Putamen (tissue), 1 donor: ENCODE measurements around the gene FCHSD1.

Source experiments
- DNase-seq: peaks from one replicate; pipeline ENCODE4 v3.0.0-alpha.2; 2016; ENCODE audit warnings: low spot score

The FCHSD1 gene

DNA sequence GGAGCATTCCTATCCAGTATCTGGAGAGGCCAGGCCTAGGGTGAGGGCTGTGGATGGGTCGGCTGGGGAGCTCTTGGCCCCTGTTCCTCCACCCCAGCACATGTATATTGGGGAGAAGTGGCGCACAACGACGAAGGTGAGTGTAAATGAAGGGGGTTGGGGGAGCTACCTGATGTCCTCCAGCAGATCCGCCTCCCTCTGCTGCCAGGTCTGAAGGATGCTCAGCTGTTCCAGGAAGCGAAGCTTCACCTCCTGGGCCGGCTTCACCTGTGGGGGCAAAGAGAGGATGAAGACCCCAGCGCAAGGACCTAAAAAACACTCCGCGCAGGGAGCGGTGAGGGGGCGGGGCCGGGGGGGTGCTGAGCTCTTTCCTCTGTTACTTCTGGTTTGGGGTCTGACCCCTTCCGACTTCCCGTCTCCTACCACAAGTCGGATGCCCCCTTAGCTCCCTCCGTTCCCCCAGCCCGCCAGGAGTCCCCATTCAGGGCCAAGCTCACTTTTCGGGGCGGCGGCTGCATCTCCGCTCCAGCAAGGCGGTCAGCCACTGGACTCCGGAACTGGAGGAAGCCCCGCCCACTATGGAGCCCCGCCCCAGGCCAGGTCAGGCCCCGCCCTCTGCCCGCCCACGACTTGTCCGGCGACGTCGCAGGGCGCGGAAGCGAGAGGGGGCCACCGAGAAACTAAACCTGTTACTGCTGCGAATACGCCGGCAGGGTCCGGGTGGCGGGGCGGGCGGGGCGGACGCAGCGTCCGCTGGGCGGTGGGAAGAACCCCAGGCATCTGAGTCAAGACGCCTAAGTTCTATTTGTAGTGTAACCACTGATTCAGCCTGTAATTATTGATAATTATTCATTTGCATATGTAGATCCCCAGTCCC lies at the start of gene FCHSD1:
Gene FCHSD1 (minus strand): TSS at position 568 of the 877 bp plus-strand sequence. CDS start 50 bp downstream, at position 518.
- DNase-seq: peak; percentile 70

DNA sequence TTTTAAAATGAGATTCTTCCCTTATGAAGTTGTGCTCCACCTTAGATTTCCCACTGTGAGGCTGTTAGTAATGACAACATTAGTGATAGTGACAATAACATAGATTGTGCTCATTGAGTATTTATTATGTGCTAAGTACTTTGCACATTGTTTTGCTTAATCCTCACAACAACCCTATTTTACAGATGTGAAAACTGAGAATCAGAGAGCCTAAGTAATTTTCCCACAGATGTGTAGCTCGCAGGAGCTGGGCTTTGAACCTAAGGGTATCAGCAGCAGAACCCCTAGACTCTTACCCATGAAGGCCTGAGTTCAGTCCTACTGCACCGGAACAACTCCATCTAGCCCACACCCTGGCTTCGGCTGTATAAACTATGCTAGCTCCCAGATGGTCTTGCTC lies 46.4 kb upstream of the FCHSD1 start:
- DNase-seq: no peak

DNA sequence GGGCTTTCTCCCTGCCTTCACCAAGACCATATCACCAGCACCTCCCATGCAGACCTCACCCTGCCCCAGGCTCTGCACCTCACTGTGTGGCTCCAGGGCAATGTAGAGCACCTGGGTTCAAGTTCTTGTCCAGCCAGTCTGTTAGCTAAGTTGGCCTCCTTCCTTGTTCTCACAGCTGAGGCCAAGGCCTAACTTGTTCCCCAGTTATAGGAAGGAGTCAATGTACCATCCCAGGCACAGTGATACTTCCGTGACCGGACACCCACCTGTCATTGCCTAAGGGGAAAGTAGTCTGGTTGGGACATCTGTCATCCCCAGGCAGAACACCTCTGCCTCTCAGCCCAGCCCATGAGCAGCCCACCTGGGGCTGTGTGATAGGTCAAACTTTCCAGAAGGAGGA lies 45.2 kb upstream of the FCHSD1 start:
- DNase-seq: no peak

DNA sequence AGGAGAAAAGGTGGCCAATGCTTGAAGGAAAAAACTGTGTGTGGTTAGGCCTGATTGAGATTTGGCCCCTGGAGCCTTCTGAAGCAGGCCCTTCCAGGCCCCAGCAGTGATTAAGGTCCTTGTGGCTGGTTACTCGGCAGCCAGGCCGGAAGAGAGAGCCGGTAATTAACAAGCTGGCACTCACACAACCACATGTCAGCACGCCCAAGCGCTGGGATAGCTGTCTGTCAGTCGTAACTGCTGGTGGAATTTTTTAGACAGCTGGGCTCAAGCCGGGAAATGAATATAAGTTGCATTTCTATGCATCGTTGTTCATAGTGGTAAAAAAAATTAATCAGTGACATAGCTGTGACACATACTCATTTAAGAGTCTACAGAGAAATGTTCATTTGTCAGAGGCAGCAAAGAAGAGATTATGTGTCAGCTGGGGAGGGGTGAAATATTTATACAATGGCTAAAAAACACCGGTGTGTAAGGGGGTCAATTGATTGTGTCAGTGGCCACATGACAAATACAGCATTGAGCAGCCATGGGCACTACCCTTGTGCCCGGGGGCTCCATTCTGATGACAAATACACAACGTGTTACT lies 44.5 kb upstream of the FCHSD1 start:
- DNase-seq: no peak

DNA sequence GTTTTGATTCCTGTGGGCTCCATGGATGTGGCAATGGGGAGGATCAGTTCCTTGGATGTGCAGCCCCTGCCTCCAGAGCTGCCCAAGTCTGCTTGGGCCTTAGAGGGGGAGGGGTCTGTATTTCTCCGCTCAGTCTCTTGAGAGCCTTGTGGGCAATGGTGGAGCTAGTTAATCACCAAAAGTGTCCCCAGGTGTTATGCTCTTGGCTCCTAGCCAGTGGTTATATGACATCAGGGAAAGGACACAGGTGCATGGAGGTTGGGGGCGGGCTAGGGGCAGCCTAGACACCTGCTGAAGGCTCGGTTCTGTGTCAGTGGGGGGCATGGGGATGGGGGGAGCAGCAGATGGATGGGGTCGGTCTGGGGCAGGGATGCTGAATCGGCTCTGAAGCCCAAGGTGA lies 43.3 kb upstream of the FCHSD1 start:
- no peak for DNase-seq

DNA sequence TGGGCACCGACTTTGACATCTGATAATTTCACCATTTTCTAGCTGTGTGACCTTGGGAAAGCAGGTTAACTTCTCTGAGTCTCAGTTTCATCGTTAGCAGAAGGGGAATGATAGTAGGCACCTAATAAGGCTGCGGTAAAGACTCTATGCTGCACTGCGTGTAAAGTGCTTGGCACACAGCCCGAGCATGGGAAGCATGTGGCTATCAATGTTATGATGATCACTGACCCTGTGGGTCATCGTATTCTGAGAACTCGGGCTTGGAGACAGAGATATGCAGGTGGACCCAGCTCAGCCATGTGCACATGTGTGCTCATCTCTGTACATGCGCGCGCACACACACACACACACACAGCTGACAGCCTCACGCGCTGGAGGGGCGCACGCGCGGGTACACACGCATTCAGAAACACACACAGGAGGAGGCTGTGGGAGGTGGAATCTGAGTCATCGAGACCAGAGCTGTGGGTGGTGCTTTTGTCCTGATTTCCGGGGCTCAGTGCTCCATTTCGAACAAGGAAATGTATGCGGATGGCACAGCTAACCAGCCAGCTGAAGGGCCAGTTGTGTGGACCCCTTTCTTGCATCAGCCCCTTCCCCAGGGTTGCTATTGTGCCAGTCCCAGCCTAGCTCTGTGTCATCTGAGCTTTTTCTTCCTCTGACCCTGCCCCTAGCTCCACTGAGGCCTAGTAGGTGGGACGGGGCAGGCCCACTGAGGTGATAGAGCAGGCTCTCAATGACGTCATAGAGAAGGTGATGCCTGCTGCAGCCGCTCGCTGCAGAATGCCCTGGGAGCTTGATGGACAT lies 41.9 kb upstream of the FCHSD1 start:
- peak; percentile 83 for DNase-seq

DNA sequence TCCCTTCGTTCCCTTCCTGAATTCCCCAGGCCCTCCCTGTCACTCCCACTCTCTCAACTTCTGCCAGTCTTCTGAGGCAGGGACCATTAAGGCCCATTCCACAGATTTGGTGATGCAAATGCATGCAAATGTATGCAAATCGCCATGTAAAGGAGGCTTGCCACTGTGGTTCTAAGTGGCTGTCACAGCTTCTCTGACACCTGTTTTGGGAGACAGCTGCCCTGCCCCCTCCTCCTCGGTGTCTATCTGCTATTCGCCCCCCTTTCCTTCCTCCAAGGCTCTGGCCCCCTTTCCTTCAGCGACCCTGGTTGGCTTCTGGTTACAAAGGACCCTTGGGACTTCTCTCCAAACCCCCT lies 41.3 kb upstream of the FCHSD1 start:
- no peak for DNase-seq

DNA sequence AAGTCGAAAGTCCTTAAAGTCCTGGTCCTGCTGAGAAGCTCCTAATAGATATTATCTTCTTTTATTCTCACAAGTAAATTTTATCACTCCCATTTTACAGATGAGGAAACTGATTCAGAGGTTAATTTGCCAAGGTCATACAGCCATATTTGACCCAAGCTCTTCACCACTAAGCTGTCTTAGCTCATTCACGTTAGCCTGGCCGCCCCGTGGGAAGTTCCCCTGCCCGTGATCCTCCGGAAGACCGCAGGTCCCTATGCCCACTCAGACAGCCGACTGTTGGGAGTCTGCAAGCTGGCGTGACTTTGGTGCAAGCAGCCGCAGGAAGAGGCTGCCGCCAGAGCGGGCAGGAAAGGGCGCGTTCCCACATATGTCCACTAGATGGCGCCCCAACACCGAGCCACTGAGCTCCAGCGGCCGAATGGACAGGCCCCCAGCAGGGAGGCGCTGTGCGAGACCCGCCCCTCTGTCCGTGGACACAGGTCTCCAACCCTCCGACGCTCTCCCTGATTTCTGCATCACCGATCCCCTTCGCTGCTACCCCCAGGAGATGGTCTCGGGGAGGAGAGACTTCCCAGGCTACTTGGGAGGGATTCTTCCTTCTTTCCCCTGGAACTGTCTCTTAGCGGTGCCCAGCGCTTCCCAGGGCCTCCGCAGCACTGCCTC lies 40.8 kb upstream of the FCHSD1 start:
- DNase-seq: peak; percentile 78

DNA sequence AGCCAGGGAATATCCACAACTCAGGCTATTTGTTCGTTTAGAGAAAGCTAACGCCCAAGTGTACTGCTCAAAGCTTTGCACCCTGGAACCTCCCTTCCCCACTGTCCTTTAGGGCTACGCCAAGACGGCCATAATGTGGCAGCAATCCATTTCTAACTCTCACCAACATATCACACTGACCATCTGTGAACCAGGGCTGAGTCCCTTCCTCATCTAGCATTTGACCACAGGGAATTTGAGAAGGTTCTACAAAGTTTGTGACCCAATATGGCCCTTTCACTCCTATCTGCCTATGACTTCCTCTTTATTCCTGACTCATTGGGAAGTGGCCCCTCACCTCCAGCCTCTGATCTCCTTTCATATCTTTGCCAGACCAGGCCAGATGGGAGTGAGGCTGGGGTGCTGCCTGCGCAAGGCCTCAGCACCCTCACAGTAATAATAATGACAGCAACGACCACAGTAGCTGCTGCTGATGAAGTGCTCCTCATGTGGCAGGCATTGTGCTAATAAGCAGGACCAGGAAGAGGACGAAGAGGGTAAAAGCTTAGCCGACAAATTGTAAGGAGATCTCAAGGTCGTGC lies 40.2 kb upstream of the FCHSD1 start:
- no peak for DNase-seq

DNA sequence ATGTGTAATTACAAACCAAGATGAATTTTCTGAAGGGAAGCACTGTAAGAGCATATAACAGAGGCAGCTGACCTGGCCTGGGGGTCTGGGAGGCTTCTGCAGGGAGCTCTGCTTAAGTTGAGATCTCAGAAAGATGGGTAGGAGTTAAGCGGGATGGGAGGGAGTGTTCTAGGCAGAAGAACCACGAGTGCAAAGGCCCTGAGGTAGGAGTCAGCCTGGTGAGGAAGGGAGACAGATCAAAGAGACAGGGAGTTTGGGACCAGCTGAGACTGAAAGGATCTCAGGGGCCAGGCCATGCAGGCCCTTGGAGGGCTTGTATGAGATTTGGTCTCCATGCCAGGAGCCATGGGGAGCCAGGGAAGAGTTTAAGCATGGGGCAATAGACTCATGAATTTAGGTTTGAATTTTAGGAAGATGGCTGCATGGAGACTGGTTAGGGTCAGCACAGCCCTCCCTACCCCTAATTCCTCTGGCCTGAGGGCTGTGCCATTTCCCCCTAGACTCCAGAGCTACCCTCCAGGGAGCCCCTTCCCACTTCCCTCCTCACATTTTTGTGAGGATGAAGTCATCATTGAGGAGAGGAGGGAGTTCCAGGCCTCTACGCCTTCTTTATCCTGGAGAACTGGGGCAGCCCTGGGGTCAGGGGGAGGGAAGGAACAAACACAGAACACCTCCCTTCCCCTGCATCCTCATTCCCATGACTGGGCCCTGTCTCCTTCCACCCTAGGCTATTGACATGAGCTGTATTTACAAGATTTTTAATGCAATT lies 35.6 kb upstream of the FCHSD1 start:
- DNase-seq: no peak

DNA sequence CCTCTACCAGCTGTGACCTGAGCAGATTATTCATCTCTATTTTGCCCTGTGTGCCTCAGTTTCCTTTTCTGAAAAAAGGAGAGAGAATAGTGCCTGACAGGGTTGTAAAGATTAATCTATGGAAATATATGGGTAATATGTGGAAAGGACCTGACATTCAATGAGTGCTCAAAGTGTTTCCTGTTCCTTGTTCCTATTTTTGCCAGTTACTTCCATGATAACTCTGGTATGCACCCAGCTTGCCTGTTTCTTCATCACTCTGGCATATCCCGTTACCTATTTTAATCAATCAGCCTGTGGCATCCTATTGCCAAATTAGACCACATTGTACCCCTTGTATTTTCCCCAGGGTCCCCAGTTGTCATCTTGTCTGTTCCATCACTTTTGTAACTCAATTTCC lies 34.4 kb upstream of the FCHSD1 start:
- DNase-seq: no peak

DNA sequence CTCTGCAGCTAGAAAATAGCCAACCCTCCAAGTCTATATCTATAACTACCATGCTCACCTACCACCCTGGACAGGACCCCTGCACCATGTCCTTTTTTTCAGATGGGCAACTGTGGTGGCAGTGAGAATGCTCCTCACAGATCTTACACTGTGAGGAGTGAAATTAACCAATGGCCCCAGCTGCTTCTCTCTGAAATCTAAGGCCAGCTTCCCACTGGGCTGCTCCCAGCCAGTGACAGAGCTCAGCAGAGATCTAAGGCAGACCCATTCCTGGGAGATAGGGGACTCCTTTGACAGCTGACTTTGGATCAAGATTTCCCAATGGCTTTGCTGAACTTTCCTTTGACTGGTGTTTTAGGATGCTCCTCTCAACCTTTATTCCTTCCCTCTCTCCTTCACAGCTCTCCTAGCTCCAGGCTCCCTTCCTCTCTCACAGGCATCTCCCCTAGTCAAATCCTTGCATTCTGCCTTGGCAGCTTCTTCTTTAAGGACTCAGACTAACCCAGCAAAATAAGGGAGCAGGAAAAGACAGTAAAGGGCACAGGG lies 32.5 kb upstream of the FCHSD1 start:
- no peak for DNase-seq

DNA sequence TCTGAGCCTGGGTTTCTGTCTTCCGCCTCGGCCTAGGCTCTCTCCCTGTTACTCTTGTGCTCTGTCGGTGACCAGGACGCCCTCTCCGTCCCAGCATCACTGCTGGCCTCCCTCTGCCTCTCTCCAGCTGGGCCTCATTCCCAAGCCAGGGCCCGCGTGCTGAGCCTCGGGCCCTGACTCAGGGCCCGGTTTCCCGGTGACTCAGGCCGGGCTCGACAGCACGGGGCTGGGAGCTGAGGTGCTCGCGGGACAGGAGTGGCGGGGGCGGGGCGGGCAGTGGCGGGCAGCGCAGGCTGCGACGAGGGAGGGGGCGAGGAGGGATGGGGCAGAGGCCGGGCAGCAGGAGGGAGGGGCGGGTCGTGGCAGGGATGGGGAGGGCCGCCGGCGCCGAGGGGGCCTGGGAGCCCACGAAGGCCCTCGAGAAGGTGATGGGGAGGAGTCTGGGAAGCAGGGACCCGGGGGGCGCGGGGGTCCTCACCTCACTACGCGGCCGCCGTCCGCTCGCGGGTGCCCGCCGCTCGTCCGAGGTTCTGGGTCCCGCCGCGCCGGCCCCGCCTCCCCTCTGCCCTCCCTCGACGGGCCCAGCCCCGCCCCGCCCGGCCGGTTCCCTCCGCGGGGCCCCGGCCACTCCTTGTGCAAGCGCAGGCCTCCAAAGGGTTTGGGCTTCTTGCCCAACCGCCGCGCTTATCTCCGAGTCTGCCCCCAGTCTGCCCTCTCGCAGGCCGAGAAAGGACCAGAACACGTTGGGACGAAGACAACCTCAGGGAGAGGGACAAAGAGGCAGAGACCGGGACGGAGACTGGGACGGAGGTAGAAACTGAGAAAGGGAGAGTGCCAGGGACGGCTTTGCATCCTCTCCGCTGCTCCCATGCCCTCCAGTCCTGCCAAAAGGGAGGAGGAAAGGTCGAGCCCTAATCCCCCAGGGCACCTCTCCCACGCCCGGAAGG lies 30.8 kb upstream of the FCHSD1 start, which contains the start of gene ARAP3:
Gene ARAP3 (minus strand): TSS at position 536 of the 947 bp plus-strand sequence. CDS start 1,744 bp downstream, outside the sequence.
- DNase-seq: no peak

DNA sequence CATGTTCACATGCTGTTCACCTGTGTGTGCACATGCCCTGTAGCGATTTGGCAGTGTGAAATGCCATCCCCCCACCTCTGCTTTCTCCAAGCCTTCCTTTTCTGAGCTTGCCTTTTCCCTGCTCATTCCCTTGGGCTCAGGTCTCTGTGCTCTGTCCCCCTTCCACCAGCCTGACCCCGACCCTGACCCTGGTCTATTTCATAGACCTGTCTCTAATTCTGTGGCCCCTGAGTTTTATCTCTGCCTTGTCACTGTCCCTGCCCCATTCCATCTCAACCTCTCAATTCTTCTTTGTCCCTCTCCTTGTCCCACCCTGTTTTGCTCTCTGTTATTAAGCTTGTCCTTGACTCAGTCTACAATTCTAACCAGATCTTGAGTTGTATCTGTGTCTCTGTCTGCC lies 30.1 kb upstream of the FCHSD1 start:
- no peak for DNase-seq

DNA sequence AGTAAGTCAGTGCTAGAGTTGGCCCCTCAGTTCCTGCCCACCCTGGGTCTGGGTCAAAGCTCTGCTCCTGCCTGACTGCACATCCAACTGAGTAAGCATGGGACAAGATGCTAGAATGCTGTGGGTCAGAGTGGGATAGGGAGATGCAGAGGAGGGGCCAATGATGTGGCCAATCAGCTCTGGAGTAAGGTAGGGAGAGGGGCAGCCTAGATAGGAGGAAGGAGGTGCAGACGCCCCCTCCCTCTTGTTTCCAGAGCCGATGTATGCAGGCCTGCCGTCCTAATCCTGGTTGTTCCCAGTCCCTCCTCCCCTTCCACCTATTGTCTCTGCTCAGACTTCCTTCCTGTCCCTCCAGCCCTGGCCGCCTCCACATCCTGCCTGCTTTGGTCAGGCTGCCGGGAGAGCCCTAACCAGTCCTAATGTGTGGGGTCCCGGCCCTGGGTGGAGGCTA lies 29.6 kb upstream of the FCHSD1 start:
- DNase-seq: no peak

DNA sequence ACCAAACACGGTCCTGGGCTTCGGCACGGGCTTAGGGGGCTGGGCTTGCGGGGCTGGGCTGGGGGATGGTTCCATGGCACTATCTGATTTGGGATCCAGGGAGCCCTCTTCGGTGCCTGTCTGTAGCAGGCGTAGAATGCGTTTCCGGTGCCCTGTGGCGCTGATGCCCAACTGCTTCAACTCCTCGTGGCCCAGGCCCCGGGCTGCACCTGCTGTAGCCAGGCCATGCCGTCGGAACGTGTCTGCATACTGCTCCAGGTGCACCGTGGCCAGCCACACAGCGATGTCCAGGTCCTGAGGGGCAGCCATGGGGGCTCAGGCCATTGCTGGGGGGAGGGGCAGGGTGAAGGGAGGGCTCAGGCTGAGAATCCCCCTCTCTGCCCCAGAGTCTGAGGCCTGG lies 29.0 kb upstream of the FCHSD1 start:
- no peak for DNase-seq

DNA sequence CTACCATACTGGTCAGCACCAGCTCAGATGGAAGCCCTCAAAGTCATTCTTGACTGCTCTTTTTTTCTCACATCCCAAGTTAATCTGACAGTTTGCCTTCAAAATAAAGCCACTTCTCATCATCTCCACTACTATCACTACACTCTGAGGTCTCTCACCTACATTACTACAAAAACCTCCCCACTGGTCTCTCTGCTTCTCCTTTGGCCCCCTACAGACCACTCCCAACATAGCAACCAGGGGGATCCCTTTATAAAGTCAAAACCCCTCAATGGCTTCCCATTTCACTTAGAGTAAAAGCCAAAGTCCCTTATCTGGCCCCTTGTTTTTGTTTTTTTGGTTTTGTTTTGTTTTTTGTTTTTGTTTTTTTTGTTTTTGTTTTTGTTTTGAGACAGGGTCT lies 26.2 kb upstream of the FCHSD1 start:
- DNase-seq: no peak

DNA sequence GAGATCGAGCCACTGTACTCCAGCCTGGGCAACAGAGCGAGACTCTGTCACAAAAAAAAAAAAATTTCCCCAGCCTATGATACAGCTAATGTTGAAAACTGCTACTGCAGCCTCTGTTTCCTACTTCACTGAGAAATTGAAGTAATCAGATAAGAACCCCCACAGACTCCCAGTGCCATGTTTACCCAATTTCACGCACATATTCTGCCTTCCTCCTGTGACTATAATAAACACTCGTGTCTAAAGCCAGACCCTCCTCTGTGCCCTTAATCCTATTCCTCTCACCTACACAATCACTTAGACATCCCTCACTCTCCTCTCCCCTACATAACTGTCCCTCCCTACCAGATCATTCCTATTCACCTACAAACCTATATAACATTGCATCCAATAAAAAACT lies 24.5 kb upstream of the FCHSD1 start:
- no peak for DNase-seq

DNA sequence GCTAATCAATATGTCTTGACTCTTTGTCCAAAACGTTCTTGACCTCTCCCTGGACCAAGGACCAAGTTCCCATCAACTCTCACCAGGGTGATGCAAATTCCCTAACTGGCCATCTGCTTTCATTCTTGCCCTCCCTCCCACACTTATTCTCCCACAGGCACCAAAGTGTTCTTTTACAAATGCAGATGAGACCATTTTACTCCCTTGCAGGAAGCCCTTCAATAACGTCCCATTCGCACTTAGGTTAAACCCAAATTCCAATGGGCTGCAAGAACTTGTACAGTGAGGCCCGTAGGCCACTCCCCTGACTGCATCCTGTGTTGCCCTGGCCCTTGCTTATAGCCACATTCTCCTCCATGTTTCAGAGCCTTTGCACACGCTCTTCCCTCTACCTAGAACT lies 23.5 kb upstream of the FCHSD1 start:
- no peak for DNase-seq
